ENCODE results near the gene RUNX2.

DNA sequence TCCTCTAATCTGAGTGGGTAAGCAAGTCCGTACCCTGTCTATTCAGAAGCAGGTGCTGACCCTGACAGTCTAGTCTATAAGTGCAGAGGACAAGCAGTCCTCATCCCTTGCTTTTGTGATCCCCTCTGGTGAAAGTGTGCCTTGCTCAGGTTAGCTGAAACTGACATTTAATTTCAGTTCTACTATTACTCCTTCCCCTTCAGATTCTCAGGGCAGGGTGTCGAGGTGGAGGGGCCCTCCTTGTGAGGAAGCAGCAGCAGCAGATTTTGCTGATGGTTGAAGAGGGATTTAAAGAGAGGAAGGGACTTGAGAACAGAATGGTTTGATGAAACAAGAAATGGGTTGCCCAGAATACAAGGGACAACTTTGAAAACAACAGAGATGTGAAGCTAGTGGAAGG is 378.2 kb downstream of the RUNX2 start:
- TF ChIP-seq POLR2A (IDR thresholded peaks at IDR 0.05) = no peak
- TF ChIP-seq, protein P1, sequence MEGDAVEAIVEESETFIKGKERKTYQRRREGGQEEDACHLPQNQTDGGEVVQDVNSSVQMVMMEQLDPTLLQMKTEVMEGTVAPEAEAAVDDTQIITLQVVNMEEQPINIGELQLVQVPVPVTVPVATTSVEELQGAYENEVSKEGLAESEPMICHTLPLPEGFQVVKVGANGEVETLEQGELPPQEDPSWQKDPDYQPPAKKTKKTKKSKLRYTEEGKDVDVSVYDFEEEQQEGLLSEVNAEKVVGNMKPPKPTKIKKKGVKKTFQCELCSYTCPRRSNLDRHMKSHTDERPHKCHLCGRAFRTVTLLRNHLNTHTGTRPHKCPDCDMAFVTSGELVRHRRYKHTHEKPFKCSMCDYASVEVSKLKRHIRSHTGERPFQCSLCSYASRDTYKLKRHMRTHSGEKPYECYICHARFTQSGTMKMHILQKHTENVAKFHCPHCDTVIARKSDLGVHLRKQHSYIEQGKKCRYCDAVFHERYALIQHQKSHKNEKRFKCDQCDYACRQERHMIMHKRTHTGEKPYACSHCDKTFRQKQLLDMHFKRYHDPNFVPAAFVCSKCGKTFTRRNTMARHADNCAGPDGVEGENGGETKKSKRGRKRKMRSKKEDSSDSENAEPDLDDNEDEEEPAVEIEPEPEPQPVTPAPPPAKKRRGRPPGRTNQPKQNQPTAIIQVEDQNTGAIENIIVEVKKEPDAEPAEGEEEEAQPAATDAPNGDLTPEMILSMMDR (IDR thresholded peaks at IDR 0.05) = no peak

Data from esophagus squamous epithelium (tissue), 4 donors.